ENCODE data around the gene PRSS22. TPM values are rescaled to one million over a fixed set of nuclear protein-coding genes. Genes with fewer than 3 reads are reported as not detected.

Gene PRSS22, protein sequence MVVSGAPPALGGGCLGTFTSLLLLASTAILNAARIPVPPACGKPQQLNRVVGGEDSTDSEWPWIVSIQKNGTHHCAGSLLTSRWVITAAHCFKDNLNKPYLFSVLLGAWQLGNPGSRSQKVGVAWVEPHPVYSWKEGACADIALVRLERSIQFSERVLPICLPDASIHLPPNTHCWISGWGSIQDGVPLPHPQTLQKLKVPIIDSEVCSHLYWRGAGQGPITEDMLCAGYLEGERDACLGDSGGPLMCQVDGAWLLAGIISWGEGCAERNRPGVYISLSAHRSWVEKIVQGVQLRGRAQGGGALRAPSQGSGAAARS
- total RNA-seq = 4.1 TPM

DNA sequence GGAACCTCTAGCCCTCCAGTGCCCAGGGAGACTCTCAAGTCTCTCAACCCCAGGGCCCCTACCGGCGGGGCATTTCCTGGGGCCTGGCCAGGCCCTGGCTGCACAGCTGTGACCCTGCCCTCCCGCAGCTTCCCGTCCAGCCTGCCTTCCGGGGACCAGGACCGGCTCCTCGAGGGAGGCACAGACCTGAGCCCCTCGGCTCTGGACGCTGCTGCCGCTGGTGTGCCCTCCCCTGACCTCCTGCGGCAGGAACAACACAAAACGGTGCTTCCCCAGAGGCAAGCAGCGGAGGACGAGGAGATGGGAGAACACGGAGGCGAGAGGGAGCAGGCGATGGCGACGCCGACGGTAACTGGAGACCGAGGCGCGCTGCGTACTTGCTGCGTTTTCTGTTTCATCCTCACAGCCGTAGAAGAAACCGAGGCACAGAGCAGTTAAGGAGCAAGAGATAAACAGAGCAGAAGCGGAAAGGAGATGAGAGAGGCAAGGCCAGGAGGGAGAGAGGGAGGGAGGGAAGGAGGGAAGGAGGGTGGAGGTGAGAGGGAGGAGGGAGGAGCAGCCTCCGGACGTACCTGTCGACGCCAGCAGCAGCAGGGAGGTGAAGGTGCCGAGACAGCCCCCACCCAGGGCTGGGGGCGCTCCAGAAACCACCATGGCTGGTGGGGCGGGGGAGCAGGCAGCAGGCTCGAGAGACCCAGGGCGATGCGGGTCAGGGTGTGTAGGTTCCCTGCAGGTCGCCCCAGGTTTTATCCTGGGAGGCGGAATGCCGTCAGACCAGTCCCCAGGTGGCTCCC is at the start of gene PRSS22:
Gene PRSS22, minus strand, starts transcription at position 720 of the 794 bp plus-strand sequence. Its CDS starts 66 bp downstream, at position 654.

DNA sequence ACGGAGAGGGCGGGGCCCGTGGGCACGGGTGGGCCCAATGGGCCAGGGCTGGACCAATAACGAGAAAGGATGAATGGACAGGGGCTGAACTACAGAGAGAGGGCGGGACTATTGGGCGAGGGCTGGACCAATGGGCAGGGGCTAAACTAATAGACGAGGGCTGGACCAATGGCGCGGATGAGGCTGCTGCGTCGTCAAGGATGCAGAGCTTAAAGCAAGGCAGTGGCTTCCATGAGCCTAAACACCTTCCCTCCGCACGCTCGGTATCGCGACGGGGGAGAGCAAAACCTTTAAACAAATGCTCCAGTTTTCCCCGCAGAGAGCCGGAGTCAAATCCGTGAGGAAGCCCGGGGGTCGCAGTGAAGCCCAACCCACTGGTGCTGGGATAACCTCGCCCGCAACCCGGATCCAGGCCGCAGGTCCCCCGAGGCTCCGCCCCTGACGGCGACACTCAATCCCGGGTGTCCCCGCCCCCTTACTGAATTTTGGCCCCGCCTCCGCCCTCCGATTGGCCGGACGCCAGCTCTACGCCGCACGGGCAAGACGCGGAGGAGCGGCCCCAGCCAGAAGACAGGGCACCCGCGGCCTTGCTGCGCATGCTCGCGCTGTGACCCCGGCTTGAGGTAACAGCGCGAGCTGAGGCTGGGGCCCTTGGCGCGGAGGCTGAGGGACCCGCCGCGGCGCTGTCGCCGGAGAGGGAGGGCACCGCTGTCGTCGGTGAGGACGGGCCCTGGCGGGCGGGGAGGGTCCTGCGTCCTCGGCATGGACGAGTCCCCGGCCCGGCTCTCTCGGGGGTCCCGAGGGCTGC is 24.9 kb upstream of the PRSS22 start, which contains the start of gene FLYWCH2:
Gene FLYWCH2, plus strand, starts transcription at position 566 of the 808 bp plus-strand sequence. CDS start 13,235 bp downstream, outside the sequence.

DNA sequence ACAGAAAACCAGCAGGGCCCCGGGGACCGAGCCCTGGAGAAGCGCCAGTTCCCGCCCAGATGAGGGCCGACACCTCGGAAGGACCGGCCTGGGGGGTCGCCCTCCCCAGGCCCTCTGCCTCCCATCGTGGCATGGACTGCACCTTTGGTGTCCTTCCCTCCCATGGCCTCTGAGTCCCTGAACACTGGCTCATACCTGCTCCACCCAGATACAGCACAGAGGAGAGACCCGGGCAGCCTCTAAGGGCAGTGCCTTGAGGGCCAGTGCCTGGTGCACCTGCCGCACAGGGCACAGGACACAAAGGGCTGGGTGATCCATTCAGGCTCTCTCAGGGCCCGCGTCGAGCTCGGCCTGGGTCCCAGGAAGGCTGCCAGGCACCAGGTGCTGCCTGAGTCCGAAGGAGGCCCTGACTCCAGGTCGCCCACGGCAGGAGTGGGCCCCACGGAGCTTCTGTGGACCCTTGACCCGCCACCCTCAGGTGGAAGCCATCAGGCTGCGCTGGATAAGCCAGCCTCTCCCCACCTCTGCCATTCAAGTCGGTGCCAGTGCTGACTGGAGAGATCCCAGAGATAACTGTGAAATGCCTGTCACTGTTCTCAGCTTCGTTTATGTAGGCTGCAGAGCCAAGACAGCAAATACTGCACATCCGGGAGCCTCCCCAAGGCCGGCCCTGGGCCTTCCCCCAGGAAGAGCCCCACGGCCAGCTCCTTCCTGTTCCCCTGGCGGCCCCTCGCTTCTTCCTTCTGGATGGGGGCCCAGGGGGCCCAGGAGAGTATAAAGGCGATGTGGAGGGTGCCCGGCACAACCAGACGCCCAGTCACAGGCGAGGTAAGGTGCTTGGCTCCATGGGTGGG is 28.2 kb downstream of the PRSS22 start, which contains the start of gene ZG16B:
Gene ZG16B, plus strand, starts transcription at position 803 of the 854 bp plus-strand sequence. CDS start 139 bp downstream, outside the sequence.

DNA sequence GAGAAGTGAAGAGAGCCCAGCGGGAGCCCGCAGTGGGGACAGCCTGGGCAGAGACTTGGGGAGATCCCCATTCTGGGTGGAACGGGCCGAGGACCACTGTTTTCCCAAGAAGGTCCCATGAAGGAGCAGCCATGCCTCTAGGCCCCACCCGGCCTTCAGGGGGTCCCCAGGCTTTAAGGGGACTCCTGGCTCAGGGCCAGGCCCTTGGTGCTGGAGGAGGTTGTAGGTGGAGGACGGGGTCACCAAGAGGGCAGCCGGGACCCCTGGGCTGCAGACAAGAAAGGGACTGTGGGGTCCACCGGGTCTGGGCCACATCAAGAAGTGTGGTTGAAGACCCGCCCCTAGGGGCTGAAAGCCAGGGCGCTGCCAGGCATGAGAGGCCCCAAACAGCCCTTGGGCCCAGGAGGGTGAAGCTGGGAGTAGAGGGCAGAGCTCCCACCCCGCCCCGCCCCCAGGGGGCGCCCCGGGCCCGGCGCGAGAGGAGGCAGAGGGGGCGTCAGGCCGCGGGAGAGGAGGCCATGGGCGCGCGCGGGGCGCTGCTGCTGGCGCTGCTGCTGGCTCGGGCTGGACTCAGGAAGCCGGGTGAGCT is 41.1 kb downstream of the PRSS22 start, which contains the start of gene PRSS21:
Gene PRSS21, plus strand, starts transcription at position 487 of the 589 bp plus-strand sequence. Its CDS starts 32 bp downstream, at position 519.

Other genes starting within 250 kb of the PRSS22 start
- gene KCTD5, start 175.6 kb downstream of the PRSS22 start, total RNA-seq = 19.6 TPM
- 0.47 TPM for gene PRSS27, start 137.9 kb downstream of the PRSS22 start, total RNA-seq
- 260 TPM for gene SRRM2, start 105.5 kb downstream of the PRSS22 start, total RNA-seq
- 166 TPM for gene ELOB, start 80.9 kb downstream of the PRSS22 start, total RNA-seq
- 1.2 TPM for gene PRSS33, start 70.6 kb downstream of the PRSS22 start, total RNA-seq
- gene PRSS41, start 59.7 kb downstream of the PRSS22 start, total RNA-seq = not detected
- not detected for gene PRSS21, start 40.9 kb downstream of the PRSS22 start, total RNA-seq
- gene ZG16B, start 27.9 kb downstream of the PRSS22 start, total RNA-seq = 0.70 TPM
- 44.1 TPM for gene FLYWCH2, start 25.0 kb upstream of the PRSS22 start, total RNA-seq
- gene FLYWCH1, start 53.8 kb upstream of the PRSS22 start, total RNA-seq = 23.8 TPM
- 2.9 TPM for gene KREMEN2, start 106.1 kb upstream of the PRSS22 start, total RNA-seq
- gene PAQR4, start 111.2 kb upstream of the PRSS22 start, total RNA-seq = 5.2 TPM
- 8.6 TPM for gene PKMYT1, start 122.3 kb upstream of the PRSS22 start, total RNA-seq
- 2.5 TPM for gene CLDN9, start 154.8 kb upstream of the PRSS22 start, total RNA-seq
- gene CLDN6, start 160.0 kb upstream of the PRSS22 start, total RNA-seq = 7.6 TPM
- gene TNFRSF12A, start 162.2 kb upstream of the PRSS22 start, total RNA-seq = 25.6 TPM
- 25.4 TPM for gene HCFC1R1, start 165.8 kb upstream of the PRSS22 start, total RNA-seq
- gene THOC6, start 165.9 kb upstream of the PRSS22 start, total RNA-seq = 18.2 TPM
- gene BICDL2, start 178.8 kb upstream of the PRSS22 start, total RNA-seq = 3.3 TPM
- gene MMP25, start 188.4 kb upstream of the PRSS22 start, total RNA-seq = 4.4 TPM
- gene IL32, start 207.5 kb upstream of the PRSS22 start, total RNA-seq = 44.8 TPM
- 0.12 TPM for gene ZSCAN10, start 241.1 kb upstream of the PRSS22 start, total RNA-seq